Measurements from ENCODE around the gene SIPA1L3. TPM values are rescaled to one million over a fixed set of nuclear protein-coding genes. Genes with fewer than 3 reads are reported as not detected.

SIPA1L3 gene
- total and polyA plus RNA-seq, 9 of the 15 experiments (the other 6 are each of a cell fraction or from before 2014, with no cell fraction given): 0.01 to 6.1 (median 2.5) TPM

- TF ChIP-seq, protein P1, sequence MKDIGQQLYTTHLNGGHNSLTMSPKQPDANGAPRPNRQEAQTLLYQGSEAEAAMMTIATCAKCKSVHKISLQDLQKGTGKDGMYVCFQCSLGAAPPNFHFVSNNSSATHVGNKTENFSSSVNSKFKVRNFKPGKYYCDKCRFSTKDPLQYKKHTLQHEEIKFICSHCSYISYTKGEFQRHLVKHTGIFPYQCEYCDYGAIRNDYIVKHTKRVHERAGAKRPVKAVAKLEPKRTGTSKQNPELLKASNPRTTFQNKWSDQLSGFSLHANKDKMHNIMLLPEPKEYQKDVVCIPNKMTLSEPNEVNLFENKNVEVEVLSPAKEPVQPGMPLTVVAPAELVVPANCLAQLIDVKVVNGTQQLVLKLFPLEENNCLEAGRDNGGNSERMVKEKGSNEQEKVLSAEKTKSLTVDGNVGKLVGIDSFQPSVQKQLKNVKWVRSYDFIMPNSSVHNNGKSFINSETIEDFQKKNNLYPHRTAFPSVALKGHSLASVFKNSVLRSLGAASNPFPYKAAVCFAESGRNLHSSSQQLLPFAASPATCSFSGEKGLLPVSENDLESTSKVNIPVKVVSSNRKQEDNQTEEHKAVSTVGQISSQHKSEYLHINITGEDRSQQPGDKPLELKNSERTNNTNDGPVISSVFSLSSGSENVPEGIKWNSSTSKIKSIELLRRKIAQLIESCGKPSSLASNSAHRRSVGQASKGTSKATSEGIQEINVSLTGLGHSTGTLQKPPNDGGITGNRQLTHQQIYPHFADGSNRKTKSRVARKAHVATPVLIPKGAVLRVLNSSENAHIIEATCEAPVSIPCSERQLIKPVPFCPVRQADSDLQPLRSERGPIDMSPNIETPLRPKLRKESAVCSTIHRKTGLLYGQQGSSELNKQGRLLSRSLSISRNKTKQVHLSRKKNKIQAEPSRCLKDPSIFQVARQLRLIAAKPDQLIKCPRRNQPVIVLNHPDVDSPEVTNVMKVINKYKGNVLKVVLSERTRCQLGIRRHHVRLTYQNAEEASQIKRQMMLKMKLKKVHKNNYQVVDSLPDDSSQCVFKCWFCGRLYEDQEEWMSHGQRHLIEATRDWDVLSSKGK (CRISPR knock-in tag; IDR thresholded peaks at IDR 0.05): no peak
- TF ChIP-seq NCOA4 (IDR thresholded peaks at IDR 0.05; ENCODE audit: partially characterized antibody) (no peak), GABPA (tag; conservative IDR thresholded peaks at IDR 0.05; ENCODE audit: low read depth) (no peak), ZBTB7A (IDR thresholded peaks at IDR 0.05; ENCODE audit: borderline replicate concordance, control insufficient read depth, low read depth, low read length) (no peak; the same call in 1 of the 2 replicates), POLR3G (IDR thresholded peaks at IDR 0.05; ENCODE audit: extremely low read depth, insufficient read length, insufficient replicate concordance) (no peak), SIX5 (IDR thresholded peaks at IDR 0.05; ENCODE audit: borderline replicate concordance in 1 of 2, insufficient read depth in 1 of 2, low read depth in 1 of 2, low read length in 2 of 2) (no peak), ARID1B (IDR thresholded peaks at IDR 0.05) (peak; percentile 95), HMBOX1 (IDR thresholded peaks at IDR 0.05) (no peak), E2F1 (CRISPR knock-in tag; IDR thresholded peaks at IDR 0.05) (no peak), ESRRB (CRISPR knock-in tag; IDR thresholded peaks at IDR 0.05; ENCODE audit: borderline replicate concordance) (no peak), CREM (IDR thresholded peaks at IDR 0.05; ENCODE audit: low read depth) (peak; percentile 80)
- TF ChIP-seq, protein P2, sequence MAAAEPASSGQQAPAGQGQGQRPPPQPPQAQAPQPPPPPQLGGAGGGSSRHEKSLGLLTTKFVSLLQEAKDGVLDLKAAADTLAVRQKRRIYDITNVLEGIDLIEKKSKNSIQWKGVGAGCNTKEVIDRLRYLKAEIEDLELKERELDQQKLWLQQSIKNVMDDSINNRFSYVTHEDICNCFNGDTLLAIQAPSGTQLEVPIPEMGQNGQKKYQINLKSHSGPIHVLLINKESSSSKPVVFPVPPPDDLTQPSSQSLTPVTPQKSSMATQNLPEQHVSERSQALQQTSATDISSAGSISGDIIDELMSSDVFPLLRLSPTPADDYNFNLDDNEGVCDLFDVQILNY (CRISPR knock-in tag; IDR thresholded peaks at IDR 0.05): no peak
Observed at GRCh38 chr19:38122402-38123093, 215.5 kb downstream of the SIPA1L3 start (continued).

All from K562 (cell line).